HEK293 (cell line): ENCODE results near the gene STX1B.
A peak's percentile ranks its signal among the peaks of the same experiment; 100 is the strongest.

Experiments used
- CTCF ChIA-PET: fragments of 350-600 bp; formaldehyde crosslinking; extraction: SDS; loops from one replicate; lab custom pipeline; 2021; ENCODE audit warnings: antibody characterized with exemption; lab: Yijun Ruan, JAX
- POLR2A ChIA-PET: fragments of 300-600 bp; formaldehyde crosslinking; extraction: SDS; loops from one replicate; lab custom pipeline; 2020; ENCODE audit warnings: antibody characterized with exemption, inconsistent platforms; lab: Yijun Ruan, JAX
- H3K27ac ChIP-seq: fragments of 200-500 bp; sonication (Bioruptor generic); 2 replicates; pipeline ENCODE4 v1.5.1; 2014; ENCODE audit warnings: low read depth, low read length, control low read depth, inconsistent platforms; ENCODE audit errors: extremely low read depth
- H3K36me3 ChIP-seq, 2 experiments: fragments of 200-500 bp in 1 of 2; sonication (Bioruptor generic) in 1 of 2; 1 replicate in 1 of 2; 2 replicates in 1 of 2; pipeline ENCODE4 v1.5.1; 2014 to 2017; ENCODE audit warnings: inconsistent platforms in 2 of 2, low read length in 2 of 2; ENCODE audit not compliant: control insufficient read depth in 2 of 2, insufficient read depth in 1 of 2
- H3K4me1 ChIP-seq: fragments of 200-500 bp; sonication (Bioruptor generic); 2 replicates; pipeline ENCODE4 v1.5.1; 2014; ENCODE audit warnings: mild to moderate bottlenecking, low read length, inconsistent platforms; ENCODE audit not compliant: control insufficient read depth, insufficient read depth
- H3K4me3 ChIP-seq: 2 replicates; pipeline ENCODE4 v1.5.1; 2011; ENCODE audit warnings: low read depth, mild to moderate bottlenecking, control low read depth, low read length, moderate library complexity
- H3K9me3 ChIP-seq: fragments of 200-500 bp; sonication (Bioruptor generic); 2 replicates; pipeline ENCODE4 v1.5.1; 2014; ENCODE audit warnings: low read depth, low read length, inconsistent platforms; ENCODE audit not compliant: control insufficient read depth, insufficient read depth
- AEBP2 ChIP-seq: fragments of 450-650 bp; formaldehyde crosslinking; IDR thresholded peaks from 2 replicates; pipeline ENCODE4 v1.5.1; 2016; ENCODE audit warnings: missing biosample characterization, missing genetic modification characterization, borderline replicate concordance
- EGR2 ChIP-seq: fragments of 450-650 bp; formaldehyde crosslinking; IDR thresholded peaks from 2 replicates; pipeline ENCODE4 v1.5.1; 2016; ENCODE audit warnings: low read depth, missing biosample characterization, missing genetic modification characterization
- GLI2 ChIP-seq: fragments of 450-650 bp; formaldehyde crosslinking; IDR thresholded peaks from 2 replicates; pipeline ENCODE4; 2017; ENCODE audit warnings: missing biosample characterization, missing genetic modification characterization, low read depth, borderline replicate concordance
- KLF1 ChIP-seq: fragments of 450-650 bp; formaldehyde crosslinking; IDR thresholded peaks from 2 replicates; pipeline ENCODE4 v1.5.1; 2016; ENCODE audit warnings: missing biosample characterization, missing genetic modification characterization
- KLF16 ChIP-seq: fragments of 450-650 bp; formaldehyde crosslinking; IDR thresholded peaks from 2 replicates; pipeline ENCODE4 v1.5.1; 2017; ENCODE audit warnings: missing biosample characterization, missing genetic modification characterization
- MZF1 ChIP-seq: fragments of 450-650 bp; formaldehyde crosslinking; IDR thresholded peaks from 2 replicates; pipeline ENCODE4 v1.5.1; 2017; ENCODE audit warnings: missing biosample characterization, missing genetic modification characterization, borderline replicate concordance
- PRDM10 ChIP-seq: fragments of 450-650 bp; formaldehyde crosslinking; IDR thresholded peaks from 2 replicates; pipeline ENCODE4 v1.5.1; 2016; ENCODE audit warnings: missing biosample characterization, missing genetic modification characterization
- SETDB1 ChIP-seq: IDR thresholded peaks from one replicate; pipeline ENCODE4 v1.6.1; 2017; ENCODE audit warnings: mild to moderate bottlenecking, low read length, moderate library complexity, mixed read lengths; ENCODE audit not compliant: insufficient read length
- TRIM28 ChIP-seq: IDR thresholded peaks from 2 replicates; pipeline ENCODE4 v1.6.1; 2011; ENCODE audit warnings: low read length, control low read depth, borderline replicate concordance
- ZBTB44 ChIP-seq: fragments of 450-650 bp; IDR thresholded peaks from 2 replicates; pipeline ENCODE4 v1.5.1; 2018; ENCODE audit warnings: missing biosample characterization, mild to moderate bottlenecking, missing genetic modification characterization
- ZFHX2 ChIP-seq: fragments of 450-650 bp; formaldehyde crosslinking; conservative IDR thresholded peaks from 2 replicates; pipeline ENCODE4 v1.5.1; 2016; ENCODE audit warnings: missing biosample characterization, missing genetic modification characterization
- ZNF132 ChIP-seq: fragments of 450-650 bp; formaldehyde crosslinking; IDR thresholded peaks from 2 replicates; pipeline ENCODE4 v1.5.1; 2017; ENCODE audit warnings: missing biosample characterization, missing genetic modification characterization, borderline replicate concordance
- ZNF148 ChIP-seq: fragments of 450-650 bp; formaldehyde crosslinking; IDR thresholded peaks from 2 replicates; pipeline ENCODE4 v1.5.0; 2017; ENCODE audit warnings: missing biosample characterization, missing genetic modification characterization, borderline replicate concordance
- ZNF311 ChIP-seq: fragments of 450-650 bp; formaldehyde crosslinking; IDR thresholded peaks from 2 replicates; pipeline ENCODE4 v1.5.1; 2017; ENCODE audit warnings: missing biosample characterization, missing genetic modification characterization, borderline replicate concordance
- ZNF416 ChIP-seq: fragments of 450-650 bp; formaldehyde crosslinking; IDR thresholded peaks from 2 replicates; pipeline ENCODE4 v1.5.1; 2016; ENCODE audit warnings: missing biosample characterization, missing genetic modification characterization
- ZNF521 ChIP-seq: fragments of 450-650 bp; formaldehyde crosslinking; IDR thresholded peaks from 2 replicates; pipeline ENCODE4 v1.5.1; 2017; ENCODE audit warnings: missing biosample characterization, mild to moderate bottlenecking, missing genetic modification characterization
- ZNF626 ChIP-seq: fragments of 450-650 bp; sonication (Bioruptor Pico); formaldehyde crosslinking; IDR thresholded peaks from 2 replicates; pipeline ENCODE4 v1.5.1; 2018; ENCODE audit warnings: missing biosample characterization, missing genetic modification characterization, inconsistent platforms
- ZNF639 ChIP-seq: fragments of 450-650 bp; formaldehyde crosslinking; IDR thresholded peaks from 2 replicates; pipeline ENCODE4 v1.5.1; 2016; ENCODE audit warnings: missing biosample characterization, missing genetic modification characterization
- ZNF658 ChIP-seq: fragments of 450-650 bp; formaldehyde crosslinking; IDR thresholded peaks from 2 replicates; pipeline ENCODE4; 2016; ENCODE audit warnings: missing biosample characterization, missing genetic modification characterization
- ZNF677 ChIP-seq: fragments of 450-650 bp; IDR thresholded peaks from 2 replicates; pipeline ENCODE4 v1.5.0; 2018; ENCODE audit warnings: missing biosample characterization, mild to moderate bottlenecking, missing genetic modification characterization, moderate library complexity
- ZNF776 ChIP-seq: fragments of 450-650 bp; formaldehyde crosslinking; IDR thresholded peaks from 2 replicates; pipeline ENCODE4 v1.5.0; 2017; ENCODE audit warnings: missing biosample characterization, missing genetic modification characterization, borderline replicate concordance
- ZNF791 ChIP-seq: fragments of 450-650 bp; formaldehyde crosslinking; IDR thresholded peaks from 2 replicates; pipeline ENCODE4 v1.5.1; 2016; ENCODE audit warnings: missing biosample characterization, missing genetic modification characterization
- ZNF843 ChIP-seq: fragments of 450-650 bp; formaldehyde crosslinking; IDR thresholded peaks from 2 replicates; pipeline ENCODE4 v1.5.1; 2016; ENCODE audit warnings: missing biosample characterization, missing genetic modification characterization

STX1B gene

GRCh38 chr16:31029272-31029671 lies 18.8 kb upstream of the STX1B start:
- POLR2A ChIA-PET = interaction anchor here (0.7 kb wide), 1 partner anchor 126 kb away, joined by 3 read pairs; no protein-coding TSS in a partner anchor
- Histone ChIP-seq H3K4me3 (no peak overlapping the region), H3K4me1 (no peaks in the 10 kb centered on the region), H3K36me3 (no peaks in the 10 kb centered on the region), H3K9me3 (no peaks in the 10 kb centered on the region), H3K27ac (no peak overlapping the region)
- TF ChIP-seq KLF1 (tag by site-specific recombination) (peak; percentile 57; the same call in 1 of the 2 replicates), SETDB1 (no peak), ZFHX2 (tag by site-specific recombination) (peak; percentile 89), ZNF626 (tag by site-specific recombination) (no peak), ZNF148 (tag by site-specific recombination) (no peak), ZNF311 (tag by site-specific recombination) (no peak), EGR2 (tag by site-specific recombination) (peak; percentile 95), ZNF677 (tag by site-specific recombination) (no peak), ZNF416 (tag by site-specific recombination) (no peak), ZNF639 (tag by site-specific recombination) (no peak)
- CTCF ChIA-PET = no interaction called here

- POLR2A ChIA-PET = no interaction called here
- CTCF ChIA-PET = interaction anchor here (0.7 to 1.1 kb wide), 2 partner anchors 9 to 843 kb away, joined by 3 to 5 read pairs; no protein-coding TSS in a partner anchor
- H3K4me3 ChIP-seq = no peak overlapping the region
- no peaks in the 10 kb centered on the region for H3K36me3 ChIP-seq
- no peaks in the 10 kb centered on the region for H3K9me3 ChIP-seq
- no peak overlapping the region for H3K27ac ChIP-seq
- no peaks in the 10 kb centered on the region for H3K4me1 ChIP-seq
- TF ChIP-seq GLI2 (tag by site-specific recombination) (no peak), ZNF791 (tag by site-specific recombination) (no peak), TRIM28 (no peak), KLF16 (no peak), ZBTB44 (tag by site-specific recombination) (no peak), ZNF132 (tag by site-specific recombination) (no peak), ZNF658 (no peak), PRDM10 (tag by site-specific recombination) (no peak), ZNF521 (tag by site-specific recombination) (no peak), AEBP2 (tag by site-specific recombination) (no peak), MZF1 (tag by site-specific recombination) (no peak), ZNF776 (tag by site-specific recombination) (no peak), ZNF843 (tag by site-specific recombination) (no peak), ZNF416 (tag by site-specific recombination) (no peak)
Observed at GRCh38 chr16:31025339-31025738, 14.9 kb upstream of the STX1B start.
